ENCODE measurements around the gene KIAA0825.
"Not testable (repeated sequence)": the region's sequence is repeated elsewhere in the genome, so short reads cannot be mapped to it uniquely, and the experiment has no call there.

The KIAA0825 gene

DNA sequence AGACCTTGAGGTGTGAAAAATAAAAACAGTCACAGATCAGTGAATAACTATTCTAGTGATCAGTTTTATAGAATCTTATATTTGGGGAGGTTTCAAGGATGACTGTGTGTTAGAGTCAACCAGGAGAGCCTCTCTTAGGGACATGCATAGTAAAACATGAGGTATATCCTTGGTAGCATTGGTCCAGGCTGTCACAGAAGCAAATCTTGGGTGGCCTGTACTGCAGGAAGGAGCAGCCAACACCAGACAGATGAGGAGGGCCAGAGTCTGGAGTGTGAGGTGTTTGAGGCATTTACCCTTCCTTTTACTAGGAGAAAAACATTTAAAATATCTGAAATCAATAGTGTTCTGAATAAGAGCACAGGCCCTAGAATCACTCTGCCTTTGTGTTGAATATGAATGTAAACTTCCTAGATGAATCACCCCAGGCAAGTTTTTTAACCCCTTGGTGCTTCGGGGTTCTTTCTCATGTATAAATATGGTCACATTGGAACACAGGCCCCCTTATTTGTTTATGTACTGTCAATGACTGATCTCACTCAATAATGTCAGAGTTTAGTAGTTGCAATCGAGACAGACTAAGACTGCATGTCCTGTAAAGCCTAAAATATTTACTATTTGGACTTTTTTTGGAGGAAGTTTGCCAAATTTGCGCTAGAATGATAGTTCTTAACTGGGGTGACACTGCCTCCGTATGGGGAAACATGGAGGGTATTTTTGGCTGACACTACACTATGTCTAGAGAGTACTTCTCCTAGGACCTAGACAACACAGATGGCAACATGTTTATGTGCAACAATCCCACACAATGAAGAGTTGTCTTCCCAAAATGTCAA, 460.5 kb downstream of the KIAA0825 start:
- DNase-seq = no peak

DNA sequence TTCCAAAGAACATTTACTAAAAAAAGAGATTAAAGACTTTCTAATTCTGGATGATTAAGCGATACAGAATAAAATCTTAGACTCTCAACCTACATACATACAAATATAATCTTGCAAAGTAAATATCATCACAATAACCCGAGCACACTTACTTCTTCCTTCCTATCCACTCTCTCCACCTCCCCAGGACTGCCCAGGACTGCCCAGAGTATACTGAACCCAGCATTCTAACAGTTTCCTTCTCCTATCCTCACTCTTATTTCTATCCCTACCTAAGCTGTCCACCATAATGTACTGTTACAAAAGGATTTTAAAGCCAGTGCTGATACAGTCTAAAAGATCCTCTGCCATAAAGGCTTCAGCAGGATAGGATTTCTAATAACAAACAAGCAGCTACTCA, 463.7 kb downstream of the KIAA0825 start:
- DNase-seq = no peak

DNA sequence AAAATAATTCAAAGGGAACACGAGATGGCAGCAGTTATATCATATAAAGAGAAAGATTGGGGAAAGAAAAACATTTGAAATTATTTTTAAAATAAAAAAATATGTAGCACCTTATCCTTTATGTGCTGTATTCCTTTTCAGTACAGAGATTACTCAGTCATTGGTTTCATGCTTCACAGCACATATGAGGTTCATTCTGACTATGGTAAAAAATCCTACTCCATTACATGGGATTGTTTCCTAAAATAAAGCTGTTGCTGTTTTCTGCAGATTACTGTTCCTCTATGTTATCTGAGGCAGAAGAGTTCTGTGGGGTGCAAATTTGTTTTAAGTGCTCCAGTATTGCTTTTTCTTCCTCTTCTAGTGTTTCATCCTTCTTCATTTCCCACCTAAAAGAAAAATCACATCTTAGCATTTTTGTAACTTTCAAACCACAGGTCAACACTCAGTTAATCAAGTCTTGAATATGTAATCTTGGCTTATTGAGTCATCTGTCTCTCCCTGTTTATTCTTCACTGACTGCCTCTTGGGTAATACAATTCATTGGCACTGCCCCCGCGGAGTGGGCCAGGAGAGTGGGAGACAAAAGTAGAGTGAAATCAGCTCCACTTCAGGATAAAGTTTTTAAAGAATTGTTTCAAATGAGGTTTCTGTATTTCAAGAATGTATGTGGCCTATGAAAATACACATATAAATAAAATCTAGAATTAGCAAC, 464.5 kb downstream of the KIAA0825 start:
- DNase-seq = no peak

DNA sequence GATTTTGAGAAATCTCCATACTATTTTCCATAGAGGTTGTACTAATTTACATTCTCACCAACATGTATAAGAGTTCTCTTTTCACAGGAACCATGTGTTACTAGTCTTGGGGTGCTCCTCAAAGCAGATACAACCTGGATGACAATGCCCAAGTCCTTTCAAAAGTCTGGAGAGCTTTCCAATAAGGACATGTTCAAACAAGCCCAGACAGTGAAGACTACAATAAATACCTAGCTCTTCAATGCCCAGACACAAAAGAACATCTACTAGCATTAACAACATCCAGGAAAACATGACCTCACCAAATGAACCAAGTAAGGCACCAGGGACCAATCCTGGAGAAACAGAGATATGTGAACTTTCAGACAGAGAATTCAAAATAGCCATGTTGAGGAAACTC, 474.8 kb downstream of the KIAA0825 start:
- DNase-seq = not testable (repeated sequence)

DNA sequence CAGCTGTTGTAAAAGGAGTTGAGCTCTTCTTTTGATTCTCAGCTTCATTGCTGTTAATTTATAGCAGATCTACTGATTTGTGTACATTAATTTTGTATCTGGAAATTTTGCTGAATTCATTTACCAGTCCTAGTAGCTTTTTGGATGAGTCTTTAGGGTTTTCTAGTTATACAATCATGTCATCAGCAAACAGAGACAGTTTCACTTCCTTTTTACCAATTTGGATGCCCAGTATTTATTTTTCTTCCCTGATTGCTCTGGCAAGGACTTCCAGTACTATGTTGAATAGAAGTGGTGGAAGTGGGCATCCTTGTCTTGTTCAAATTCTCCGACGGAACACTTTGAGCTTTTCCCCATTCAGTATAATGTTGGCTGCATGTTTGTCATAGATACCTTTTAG, 478.1 kb downstream of the KIAA0825 start:
- DNase-seq = no peak

DNA sequence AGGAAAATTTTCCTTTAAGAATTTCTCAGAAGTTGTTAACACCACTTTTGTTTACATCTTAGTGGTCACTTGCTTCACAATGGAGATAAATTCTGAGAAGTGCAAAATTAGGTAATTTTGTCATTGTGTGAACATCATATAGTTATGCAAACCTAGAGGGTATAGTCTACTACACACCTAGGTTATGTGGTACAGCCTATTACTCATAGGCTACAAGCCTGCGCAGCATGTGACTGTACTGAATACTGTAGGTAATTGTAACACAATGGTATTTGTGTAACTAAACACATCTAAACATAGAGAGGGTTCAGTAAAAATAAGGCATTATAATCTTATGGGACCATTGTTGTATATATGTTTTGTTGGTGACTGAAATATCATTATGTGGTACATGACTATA, 488.3 kb downstream of the KIAA0825 start:
- no peak for DNase-seq

DNA sequence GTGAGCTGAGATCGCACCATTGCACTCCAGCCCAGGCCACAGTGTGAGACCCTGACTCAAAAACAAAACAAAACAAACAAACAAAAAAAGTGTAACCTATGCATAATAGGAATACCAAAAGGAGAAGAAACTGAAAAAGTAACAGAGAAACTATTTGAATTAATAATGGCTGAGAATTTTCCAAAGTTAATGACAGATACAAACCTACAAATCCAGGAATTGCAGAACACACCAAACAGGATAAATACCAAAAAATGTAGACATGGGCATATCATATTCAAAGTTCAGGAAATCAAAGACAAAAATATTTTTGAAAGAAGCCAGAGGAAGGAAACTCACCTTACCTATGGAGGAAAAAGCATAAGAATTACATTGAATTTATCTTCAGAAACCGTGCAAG, 493.3 kb downstream of the KIAA0825 start:
- no peak for DNase-seq

DNA sequence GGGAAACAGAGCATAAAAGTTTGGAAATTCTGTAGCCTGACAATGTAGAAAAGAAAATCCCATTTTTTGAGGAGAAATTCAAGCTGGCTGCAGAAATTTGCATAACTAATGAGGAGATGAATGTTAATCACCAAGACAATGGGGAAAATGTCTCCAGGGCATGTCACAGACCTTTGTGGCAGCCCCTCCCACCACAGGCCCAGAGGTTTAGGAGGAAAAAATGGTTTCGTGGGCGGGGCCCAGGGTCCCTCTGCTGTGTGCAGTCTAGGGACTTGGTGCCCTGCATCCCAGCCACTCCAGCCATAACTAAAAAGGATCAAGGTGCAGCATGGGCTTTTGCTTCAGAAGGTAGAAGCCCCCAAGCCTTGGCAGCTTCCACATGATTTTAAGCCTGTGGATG, 502.1 kb downstream of the KIAA0825 start:
- DNase-seq = not testable (repeated sequence)

DNA sequence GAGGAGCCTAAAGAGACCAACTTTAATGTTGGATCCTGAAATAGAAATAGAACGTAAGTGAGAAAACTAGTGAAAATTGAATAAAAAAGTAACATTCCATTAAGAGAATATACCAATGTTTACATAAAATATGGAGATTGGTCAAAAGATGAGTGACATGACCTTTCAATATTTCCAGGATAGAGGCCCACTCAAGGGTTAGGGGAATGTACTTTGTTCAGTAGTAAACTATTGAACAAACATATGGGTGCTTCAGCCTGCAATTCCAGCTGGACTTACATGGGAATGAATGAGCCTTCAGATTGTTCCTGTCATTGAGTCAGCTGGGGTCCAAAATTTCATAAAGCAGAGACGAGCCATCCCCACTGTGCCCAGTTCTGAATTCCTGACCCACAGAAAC, 505.3 kb downstream of the KIAA0825 start:
- no peak for DNase-seq

DNA sequence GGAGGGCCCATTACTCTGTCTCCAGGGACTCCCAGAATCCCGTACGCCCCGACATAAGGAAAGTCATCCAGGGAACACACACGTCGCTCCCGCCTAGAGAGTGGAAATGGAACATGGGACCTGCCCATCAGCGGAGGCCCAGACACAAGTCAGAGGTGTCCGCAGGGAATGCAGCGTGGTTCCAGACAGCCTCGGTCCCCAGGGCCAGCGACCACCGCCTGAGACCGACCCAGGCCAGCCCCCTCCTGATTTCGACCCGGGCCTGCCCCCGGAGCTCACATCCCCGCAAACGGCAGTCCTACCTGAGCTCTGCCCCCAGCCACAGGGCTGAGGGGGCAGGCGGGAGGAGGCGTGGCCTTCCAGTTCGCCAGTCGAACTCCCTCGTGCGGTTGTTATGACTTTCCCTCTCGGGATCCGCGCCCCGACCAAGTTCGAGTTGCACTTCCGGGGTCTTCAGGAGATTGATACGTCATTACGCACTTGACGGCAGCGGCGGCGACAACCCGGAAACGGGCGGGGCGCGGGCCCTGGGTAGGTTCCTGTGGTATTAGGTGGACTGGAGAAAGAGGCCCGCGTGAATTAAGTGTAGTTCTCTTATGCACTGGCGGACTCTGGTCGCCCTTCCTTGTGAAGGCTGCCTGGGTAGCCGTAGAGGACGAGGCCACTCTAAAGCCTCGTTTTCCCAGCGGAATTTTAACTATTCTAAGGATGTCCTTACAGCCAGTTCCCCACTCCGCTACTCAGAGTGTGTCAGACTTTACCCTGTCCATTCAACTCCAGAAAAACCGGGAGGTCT, 507.0 kb downstream of the KIAA0825 start:
- peak; percentile 97 for DNase-seq

DNA sequence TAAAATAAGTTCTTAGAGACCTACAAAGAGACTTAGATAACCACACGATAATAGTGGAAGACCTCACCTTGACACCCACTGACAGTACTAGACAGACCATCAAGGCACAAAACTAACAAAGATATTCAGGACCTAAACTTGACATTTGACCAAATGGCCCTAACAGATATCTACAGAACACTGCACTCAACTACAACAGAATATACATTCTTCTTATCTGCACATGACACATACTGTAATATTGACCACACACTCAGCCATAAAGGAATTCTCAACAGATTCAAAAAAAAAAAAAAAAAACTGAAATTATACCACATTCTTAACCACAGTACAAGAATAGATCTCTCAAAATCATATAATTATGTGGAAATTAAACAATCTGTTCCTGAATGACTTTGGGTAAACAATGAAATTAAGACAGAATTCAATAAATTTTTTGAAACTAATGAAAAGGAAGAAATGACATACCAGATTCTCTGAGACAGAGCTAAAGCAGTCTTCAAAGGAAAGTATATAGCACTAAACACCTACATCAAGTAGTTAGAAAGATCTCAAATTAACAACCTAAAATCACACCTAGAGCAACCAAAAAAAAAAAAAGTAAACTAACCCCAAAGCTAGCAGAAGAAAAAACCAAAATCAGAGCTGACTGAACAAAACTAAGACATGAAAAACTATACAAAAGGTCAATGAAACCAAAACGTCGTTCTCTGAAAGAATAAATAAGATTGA, 514.7 kb downstream of the KIAA0825 start:
- no peak for DNase-seq

Data from NCI-H82 (cell line).